ENCODE measurements around the gene GRB10.

DNA sequence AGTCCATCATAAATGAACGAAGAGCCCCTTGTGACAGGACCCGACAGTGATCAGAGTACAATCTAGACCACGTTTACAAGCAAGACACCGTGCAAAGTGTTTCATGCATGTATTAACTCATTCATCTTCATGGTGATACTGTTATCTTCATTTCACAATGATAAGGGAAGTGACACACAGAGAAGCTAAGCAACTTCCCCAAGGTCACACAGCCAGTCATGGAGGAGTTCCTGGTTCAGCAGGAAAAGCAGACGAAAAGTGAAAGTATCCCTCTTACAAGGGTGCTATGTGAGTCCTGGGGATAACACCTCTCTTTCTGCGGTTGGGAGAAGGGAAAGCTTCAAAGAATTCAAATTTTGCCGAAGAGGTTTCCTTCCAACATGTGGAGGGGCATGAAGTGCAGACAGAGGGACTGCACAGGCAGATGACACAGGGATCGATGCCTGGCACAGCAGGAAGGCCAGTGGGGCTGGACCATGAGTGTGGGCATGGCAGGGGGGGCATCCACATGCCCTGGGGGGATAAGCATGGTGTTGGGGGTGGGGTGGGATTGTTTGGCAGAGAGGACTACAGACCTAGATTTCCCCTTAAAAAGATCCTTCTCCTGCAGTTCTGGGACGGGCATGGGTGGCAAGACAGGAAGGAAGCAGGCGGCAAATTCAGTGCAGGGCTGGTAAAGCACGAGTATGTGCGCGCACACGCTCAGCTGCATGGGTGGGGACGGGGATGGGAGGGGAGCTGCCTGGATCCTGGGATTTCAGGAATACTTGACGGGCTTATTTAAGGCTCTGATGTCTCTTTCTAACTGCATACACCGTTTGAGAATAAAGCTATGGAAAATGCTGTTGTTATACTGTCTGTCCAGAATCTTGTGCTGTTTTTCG is 184.0 kb downstream of the GRB10 start:
- TF ChIP-seq, protein P1, sequence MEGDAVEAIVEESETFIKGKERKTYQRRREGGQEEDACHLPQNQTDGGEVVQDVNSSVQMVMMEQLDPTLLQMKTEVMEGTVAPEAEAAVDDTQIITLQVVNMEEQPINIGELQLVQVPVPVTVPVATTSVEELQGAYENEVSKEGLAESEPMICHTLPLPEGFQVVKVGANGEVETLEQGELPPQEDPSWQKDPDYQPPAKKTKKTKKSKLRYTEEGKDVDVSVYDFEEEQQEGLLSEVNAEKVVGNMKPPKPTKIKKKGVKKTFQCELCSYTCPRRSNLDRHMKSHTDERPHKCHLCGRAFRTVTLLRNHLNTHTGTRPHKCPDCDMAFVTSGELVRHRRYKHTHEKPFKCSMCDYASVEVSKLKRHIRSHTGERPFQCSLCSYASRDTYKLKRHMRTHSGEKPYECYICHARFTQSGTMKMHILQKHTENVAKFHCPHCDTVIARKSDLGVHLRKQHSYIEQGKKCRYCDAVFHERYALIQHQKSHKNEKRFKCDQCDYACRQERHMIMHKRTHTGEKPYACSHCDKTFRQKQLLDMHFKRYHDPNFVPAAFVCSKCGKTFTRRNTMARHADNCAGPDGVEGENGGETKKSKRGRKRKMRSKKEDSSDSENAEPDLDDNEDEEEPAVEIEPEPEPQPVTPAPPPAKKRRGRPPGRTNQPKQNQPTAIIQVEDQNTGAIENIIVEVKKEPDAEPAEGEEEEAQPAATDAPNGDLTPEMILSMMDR (conservative IDR thresholded peaks at IDR 0.05): no peak
- TF ChIP-seq EZH2 (IDR thresholded peaks at IDR 0.05; ENCODE audit: low read depth): no peak
